ENCODE data around the gene KRT1. TPM values are rescaled to one million over a fixed set of nuclear protein-coding genes. Genes with fewer than 3 reads are reported as not detected.

Gene KRT1
- total RNA-seq, 1 donor from 2014 or later, result not detected

DNA sequence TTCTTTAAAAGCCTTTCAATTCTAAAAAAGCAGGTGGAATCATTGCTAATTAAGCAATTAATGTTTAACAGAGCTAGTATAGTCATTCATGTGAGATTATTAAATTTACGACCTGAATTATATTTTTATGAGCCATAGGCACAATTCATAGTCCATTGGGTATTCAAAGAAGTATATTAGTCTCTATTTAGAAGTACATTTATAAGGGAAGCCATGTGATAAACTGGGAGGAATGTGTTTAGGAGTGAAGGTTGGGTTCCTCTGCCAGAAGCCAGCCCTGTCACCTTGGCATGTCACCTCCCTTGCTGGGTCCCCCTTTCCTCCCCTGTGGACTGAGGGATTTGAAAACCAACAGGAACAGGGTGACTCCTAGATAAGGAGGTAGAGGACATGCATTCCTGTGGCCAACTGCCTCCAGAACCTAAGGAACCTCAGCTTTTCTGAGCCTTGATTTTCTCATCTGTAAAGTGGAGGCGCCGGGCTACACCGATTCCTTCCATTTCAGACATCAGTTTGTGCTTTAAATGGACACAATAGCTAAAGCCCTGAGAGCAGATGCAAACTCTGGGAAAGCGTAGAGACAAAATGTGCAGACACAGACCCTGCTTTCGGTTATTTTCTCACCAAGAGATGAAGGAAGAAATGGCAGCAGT, 22.8 kb downstream of the KRT1 start:
- H3K4me3 ChIP-seq (ENCODE audit: insufficient read depth, low read depth, low read length), result no peak overlapping the region
- no peak overlapping the region for H3K9ac ChIP-seq (ENCODE audit: low read length)
- TF ChIP-seq, protein P1, sequence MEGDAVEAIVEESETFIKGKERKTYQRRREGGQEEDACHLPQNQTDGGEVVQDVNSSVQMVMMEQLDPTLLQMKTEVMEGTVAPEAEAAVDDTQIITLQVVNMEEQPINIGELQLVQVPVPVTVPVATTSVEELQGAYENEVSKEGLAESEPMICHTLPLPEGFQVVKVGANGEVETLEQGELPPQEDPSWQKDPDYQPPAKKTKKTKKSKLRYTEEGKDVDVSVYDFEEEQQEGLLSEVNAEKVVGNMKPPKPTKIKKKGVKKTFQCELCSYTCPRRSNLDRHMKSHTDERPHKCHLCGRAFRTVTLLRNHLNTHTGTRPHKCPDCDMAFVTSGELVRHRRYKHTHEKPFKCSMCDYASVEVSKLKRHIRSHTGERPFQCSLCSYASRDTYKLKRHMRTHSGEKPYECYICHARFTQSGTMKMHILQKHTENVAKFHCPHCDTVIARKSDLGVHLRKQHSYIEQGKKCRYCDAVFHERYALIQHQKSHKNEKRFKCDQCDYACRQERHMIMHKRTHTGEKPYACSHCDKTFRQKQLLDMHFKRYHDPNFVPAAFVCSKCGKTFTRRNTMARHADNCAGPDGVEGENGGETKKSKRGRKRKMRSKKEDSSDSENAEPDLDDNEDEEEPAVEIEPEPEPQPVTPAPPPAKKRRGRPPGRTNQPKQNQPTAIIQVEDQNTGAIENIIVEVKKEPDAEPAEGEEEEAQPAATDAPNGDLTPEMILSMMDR (IDR thresholded peaks at IDR 0.05; ENCODE audit: insufficient read depth, low read depth, low read length), result no peak
- DNase-seq (ENCODE audit: low read depth) (no peak), FAIRE-seq (no peak)
- no peak overlapping the region for H3K27ac Mint-ChIP-seq (ENCODE audit: unreplicated experiment)
- peaks cover 65% of the 10 kb centered on the region for H3K27me3 Mint-ChIP-seq (ENCODE audit: low read depth, unreplicated experiment)
- H3K27me3 ChIP-seq (ENCODE audit: insufficient read depth, low read length), result peaks cover 20% of the 10 kb centered on the region
- no peak overlapping the region for H3K4me3 Mint-ChIP-seq (ENCODE audit: unreplicated experiment)
- H3K36me3 Mint-ChIP-seq (ENCODE audit: low read depth, unreplicated experiment), result no peaks in the 10 kb centered on the region
- H3K9me3 Mint-ChIP-seq (ENCODE audit: unreplicated experiment), result no peaks in the 10 kb centered on the region
- H3K4me1 Mint-ChIP-seq (ENCODE audit: low read depth, unreplicated experiment), result peaks cover 1% of the 10 kb centered on the region
- H3K4me2 ChIP-seq (ENCODE audit: low read length), result no peak overlapping the region
- no peaks in the 10 kb centered on the region for H3K9me3 ChIP-seq (ENCODE audit: insufficient read depth, low read depth, low read length)
- no peaks in the 10 kb centered on the region for H4K20me1 ChIP-seq (ENCODE audit: insufficient read depth, low read length)
- H3K27ac ChIP-seq (ENCODE audit: low read depth, low read length), result no peak overlapping the region
- no peaks in the 10 kb centered on the region for H3K36me3 ChIP-seq (ENCODE audit: insufficient read depth, low read length)
- no peak overlapping the region for H2AFZ ChIP-seq (ENCODE audit: low read depth, low read length)
- H3K79me2 ChIP-seq (ENCODE audit: insufficient read depth, low read length), result no peaks in the 10 kb centered on the region
- no peaks in the 10 kb centered on the region for H3K4me1 ChIP-seq (ENCODE audit: insufficient read depth, low read length)

DNA sequence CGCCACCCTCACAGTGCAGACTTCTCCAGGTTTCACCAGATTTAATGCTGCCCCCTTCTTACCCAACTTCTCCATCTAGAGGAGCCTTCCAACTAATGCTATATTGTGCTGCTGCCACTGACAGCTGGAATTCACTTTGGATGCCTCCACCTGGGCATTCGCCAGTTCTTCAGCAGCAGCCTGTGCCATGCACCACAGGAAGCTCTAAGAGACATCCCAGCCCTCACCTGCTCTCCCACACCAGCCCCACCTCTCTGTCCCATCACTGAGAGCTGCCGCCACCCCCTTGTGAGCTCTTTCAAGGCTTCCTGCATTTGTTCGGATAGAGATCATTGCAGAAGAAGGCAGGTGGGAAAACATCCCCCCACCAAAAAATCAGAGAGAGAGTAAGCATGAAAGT, 23.6 kb downstream of the KRT1 start:
- Histone ChIP-seq H3K27ac (ENCODE audit: low read depth, low read length) (no peak overlapping the region), H3K4me1 (ENCODE audit: insufficient read depth, low read length) (no peaks in the 10 kb centered on the region), H3K27me3 (ENCODE audit: insufficient read depth, low read length) (peaks cover 20% of the 10 kb centered on the region), H3K36me3 (ENCODE audit: insufficient read depth, low read length) (no peaks in the 10 kb centered on the region), H3K9ac (ENCODE audit: low read length) (no peak overlapping the region), H3K79me2 (ENCODE audit: insufficient read depth, low read length) (no peaks in the 10 kb centered on the region), H3K4me2 (ENCODE audit: low read length) (no peak overlapping the region), H3K4me3 (ENCODE audit: insufficient read depth, low read depth, low read length) (no peak overlapping the region), H4K20me1 (ENCODE audit: insufficient read depth, low read length) (no peaks in the 10 kb centered on the region), H2AFZ (ENCODE audit: low read depth, low read length) (no peak overlapping the region), H3K9me3 (ENCODE audit: insufficient read depth, low read depth, low read length) (no peaks in the 10 kb centered on the region)
- Mint-ChIP-seq H3K4me3 (ENCODE audit: unreplicated experiment) (no peak overlapping the region), H3K4me1 (ENCODE audit: low read depth, unreplicated experiment) (peaks cover 1% of the 10 kb centered on the region), H3K27me3 (ENCODE audit: low read depth, unreplicated experiment) (peaks cover 60% of the 10 kb centered on the region), H3K27ac (ENCODE audit: unreplicated experiment) (no peak overlapping the region), H3K9me3 (ENCODE audit: unreplicated experiment) (no peaks in the 10 kb centered on the region), H3K36me3 (ENCODE audit: low read depth, unreplicated experiment) (no peaks in the 10 kb centered on the region)
- DNase-seq (ENCODE audit: low read depth), result no peak
- FAIRE-seq, result no peak
- TF ChIP-seq, protein P1 (IDR thresholded peaks at IDR 0.05; ENCODE audit: insufficient read depth, low read depth, low read length), result no peak
- no peak for TF ChIP-seq EZH2 (IDR thresholded peaks at IDR 0.05; ENCODE audit: insufficient read depth, low read length)

DNA sequence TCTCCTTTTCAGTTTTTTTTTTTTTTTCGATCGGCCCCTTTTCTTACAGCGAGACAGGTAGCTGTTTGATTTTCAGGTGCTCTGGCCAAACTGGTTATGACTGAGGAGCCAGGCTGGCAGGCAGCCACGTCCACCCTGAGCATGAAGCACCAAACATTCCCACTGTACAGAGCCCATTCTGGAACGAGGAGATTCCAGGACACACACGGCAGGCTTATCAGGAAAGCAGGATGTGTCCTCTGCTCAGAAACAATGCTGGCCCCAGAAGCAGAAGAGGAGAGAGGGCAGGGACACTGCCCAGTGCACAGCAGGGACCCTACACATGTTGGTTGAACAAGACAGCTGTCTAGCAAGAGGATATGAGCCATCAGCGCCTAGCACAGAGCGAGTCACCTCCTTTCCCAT, 24.5 kb downstream of the KRT1 start:
- H3K4me3 Mint-ChIP-seq (ENCODE audit: unreplicated experiment), result no peak overlapping the region
- no peak for FAIRE-seq

More for the DNA sequence above, 24.5 kb downstream of the KRT1 start:
- H3K4me3 ChIP-seq (ENCODE audit: insufficient read depth, low read depth, low read length), result no peak overlapping the region
- Mint-ChIP-seq H3K36me3 (ENCODE audit: low read depth, unreplicated experiment) (no peaks in the 10 kb centered on the region), H3K9me3 (ENCODE audit: unreplicated experiment) (no peaks in the 10 kb centered on the region), H3K27me3 (ENCODE audit: low read depth, unreplicated experiment) (peaks cover 57% of the 10 kb centered on the region), H3K4me1 (ENCODE audit: low read depth, unreplicated experiment) (peaks cover 1% of the 10 kb centered on the region), H3K27ac (ENCODE audit: unreplicated experiment) (no peak overlapping the region)
- H3K4me2 ChIP-seq (ENCODE audit: low read length), result no peak overlapping the region
- H3K4me1 ChIP-seq (ENCODE audit: insufficient read depth, low read length), result no peaks in the 10 kb centered on the region
- no peaks in the 10 kb centered on the region for H3K79me2 ChIP-seq (ENCODE audit: insufficient read depth, low read length)
- peaks cover 20% of the 10 kb centered on the region for H3K27me3 ChIP-seq (ENCODE audit: insufficient read depth, low read length)
- H2AFZ ChIP-seq (ENCODE audit: low read depth, low read length), result no peak overlapping the region
- no peaks in the 10 kb centered on the region for H3K9me3 ChIP-seq (ENCODE audit: insufficient read depth, low read depth, low read length)
- DNase-seq (ENCODE audit: low read depth), result no peak
- H3K27ac ChIP-seq (ENCODE audit: low read depth, low read length), result no peak overlapping the region
- no peaks in the 10 kb centered on the region for H3K36me3 ChIP-seq (ENCODE audit: insufficient read depth, low read length)
- no peaks in the 10 kb centered on the region for H4K20me1 ChIP-seq (ENCODE audit: insufficient read depth, low read length)
- TF ChIP-seq, protein P1 (IDR thresholded peaks at IDR 0.05; ENCODE audit: insufficient read depth, low read depth, low read length), result no peak
- no peak for TF ChIP-seq EZH2 (IDR thresholded peaks at IDR 0.05; ENCODE audit: insufficient read depth, low read length)
- no peak overlapping the region for H3K9ac ChIP-seq (ENCODE audit: low read length)

Data from astrocyte (in vitro differentiated cells and primary cell).